ENCODE results near the gene INHA. TPM values are rescaled to one million over a fixed set of nuclear protein-coding genes. Genes with fewer than 3 reads are reported as not detected.
A peak's percentile ranks its signal among the peaks of the same experiment; 100 is the strongest.

INHA gene
- total RNA-seq, 8 experiments from 2014 or later = 0.28 to 2.3 (median 1.3) TPM

- no peak overlapping the region for H3K4me3 ChIP-seq
- ATAC-seq (replicated peaks in 6 of 8) = no peak
- no peak overlapping the region for H3K27ac ChIP-seq
- H3K4me1 ChIP-seq (replicated peaks in 1 of 2) = peaks cover 5 to 14% of the 10 kb centered on the region in 2 donors
- in situ Hi-C loops (cut with MboI; ENCODE audit: low pct_unique_long_range_greater_than_20kb in 2 of 9, low sequenced_read_pairs in 9 of 9, unreplicated experiment in 9 of 9) = no loop called here
- WGBS, 10 experiments = 80 to 94% (median 83%) methylated on average over 2 to 7 of the region's 15 CpGs; no CpG with 5 or more reads in 7 of the 10 experiments
These were observed 17.8 kb upstream of the INHA start for GRCh38 chr2:219554350-219554749.

GRCh38 chr2:219555956-219556355 is 16.2 kb upstream of the INHA start:
- Histone ChIP-seq H3K4me1 (replicated peaks in 1 of 2) (peaks cover 5 to 14% of the 10 kb centered on the region in 2 donors), H3K27ac (no peak overlapping the region), H3K4me3 (no peak overlapping the region)
- 91% methylated on average over 4 of the region's 20 CpGs; no CpG with 5 or more reads in 9 of the 10 experiments for WGBS, 10 experiments
- in situ Hi-C loops (cut with MboI; ENCODE audit: low pct_unique_long_range_greater_than_20kb in 2 of 9, low sequenced_read_pairs in 9 of 9, unreplicated experiment in 9 of 9) = no loop called here
- ATAC-seq (replicated peaks in 6 of 8) = no peak

DNA sequence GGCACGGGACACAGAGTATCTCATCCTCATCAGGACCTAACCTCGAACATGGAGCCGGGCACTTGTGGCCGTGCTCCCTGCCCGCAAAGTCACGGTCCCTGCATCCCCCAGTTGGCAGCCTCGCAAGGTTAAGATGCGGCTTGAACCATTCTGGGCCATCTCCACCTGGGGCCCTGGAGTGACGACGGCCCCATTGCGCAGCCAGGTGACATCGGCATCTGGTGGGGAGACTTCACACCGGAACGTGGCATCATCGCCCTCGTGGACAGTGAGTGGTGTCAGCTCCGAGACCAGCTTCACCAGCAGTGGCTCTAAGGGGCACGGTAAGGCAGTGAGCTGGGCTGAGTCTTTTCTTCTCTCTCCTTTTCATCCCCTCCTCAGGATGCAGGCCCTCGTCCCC is 15.7 kb upstream of the INHA start:
- no peak overlapping the region for H3K27ac ChIP-seq
- H3K4me1 ChIP-seq (replicated peaks in 1 of 2) = peaks cover 5 to 12% of the 10 kb centered on the region in 2 donors
- no peak for ATAC-seq (replicated peaks in 6 of 8)
- WGBS, 10 experiments = 17 to 92% (median 67%) methylated on average over 1 to 8 of the region's 19 CpGs; no CpG with 5 or more reads in 5 of the 10 experiments
- no peak overlapping the region for H3K4me3 ChIP-seq
- in situ Hi-C loops (cut with MboI; ENCODE audit: low pct_unique_long_range_greater_than_20kb in 2 of 9, low sequenced_read_pairs in 9 of 9, unreplicated experiment in 9 of 9) = no loop called here

DNA sequence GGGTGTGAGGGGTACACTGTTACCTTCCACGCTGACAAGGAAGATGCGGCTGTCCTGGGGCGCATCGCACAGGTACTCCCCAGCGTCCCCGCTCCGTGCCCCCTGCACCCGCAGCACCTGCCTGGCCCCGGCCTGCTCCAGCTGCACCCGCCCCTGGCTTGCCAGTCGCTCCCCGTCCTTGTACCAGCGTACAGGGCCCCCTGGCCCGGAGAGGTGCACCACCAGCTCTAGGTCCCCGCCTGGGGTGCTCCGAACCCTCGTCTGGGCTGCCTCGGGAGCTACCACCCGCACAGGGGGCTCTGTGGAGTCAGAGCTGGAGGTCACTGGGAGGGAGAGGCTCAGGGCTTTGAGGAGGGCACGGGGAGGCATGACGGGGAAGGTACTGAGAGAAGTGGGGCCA is 14.8 kb upstream of the INHA start:
- in situ Hi-C loops (cut with MboI; ENCODE audit: low pct_unique_long_range_greater_than_20kb in 2 of 9, low sequenced_read_pairs in 9 of 9, unreplicated experiment in 9 of 9) = no loop called here
- Histone ChIP-seq H3K4me3 (no peak overlapping the region), H3K27ac (no peak overlapping the region), H3K4me1 (replicated peaks in 1 of 2) (peaks cover 5% of the 10 kb centered on the region in 2 donors)
- WGBS, 10 experiments = no CpG with 5 or more reads among the region's 21 CpGs
- no peak for ATAC-seq (replicated peaks in 6 of 8)

DNA sequence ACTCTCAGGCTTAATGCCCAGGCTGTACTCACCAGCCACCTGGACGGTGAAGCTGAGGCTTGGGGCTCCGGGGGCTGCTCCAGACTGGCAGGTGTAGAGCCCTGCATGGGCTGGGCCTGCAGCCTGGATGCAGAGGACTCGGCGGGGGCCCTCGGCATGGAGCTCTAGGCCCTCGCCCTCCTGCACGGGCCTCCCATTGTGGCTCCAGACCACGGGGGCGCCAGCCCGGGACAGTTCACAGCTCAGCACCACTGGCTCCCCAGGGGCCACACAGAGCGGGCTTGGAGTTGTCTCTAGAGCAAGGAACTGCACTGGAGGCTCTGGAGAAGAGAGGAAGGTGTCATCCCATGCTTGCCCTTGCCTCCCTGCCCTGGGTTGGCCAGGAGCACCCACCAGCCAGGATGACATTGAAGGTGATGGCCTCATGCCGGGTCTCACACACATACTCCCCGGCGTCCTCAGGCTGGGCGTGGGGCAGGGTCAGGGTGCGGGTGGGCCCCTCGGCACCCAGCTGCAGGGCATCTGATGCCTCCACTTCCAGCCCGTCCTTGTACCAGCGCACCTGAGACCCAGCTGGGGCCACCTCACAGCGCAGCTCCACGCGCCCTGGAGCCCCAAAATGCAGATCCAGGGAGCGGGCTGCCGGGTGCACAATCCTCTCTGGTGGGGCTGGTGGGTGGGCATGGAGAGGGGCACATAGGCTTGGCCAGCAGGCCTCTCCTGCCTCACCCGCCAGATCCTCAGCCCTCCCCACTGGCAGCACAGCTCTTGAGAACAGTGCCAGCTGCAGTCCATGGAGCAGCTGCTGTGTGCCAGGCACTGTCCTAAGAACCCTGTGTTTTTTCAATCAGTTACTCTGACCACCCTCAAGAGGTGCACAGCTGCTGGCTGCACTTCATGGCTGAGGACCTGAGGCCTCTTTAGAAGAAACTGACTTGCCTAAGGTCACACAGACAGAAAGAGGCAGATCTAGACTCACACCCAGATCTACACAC is 14.0 kb upstream of the INHA start:
- WGBS, 10 experiments = 87 to 100% (median 95%) methylated on average over 1 to 8 of the region's 25 CpGs; no CpG with 5 or more reads in 6 of the 10 experiments
- Histone ChIP-seq H3K27ac (no peak overlapping the region), H3K4me3 (no peak overlapping the region), H3K4me1 (replicated peaks in 1 of 2) (peaks cover 4% of the 10 kb centered on the region in 2 donors)
- ATAC-seq (replicated peaks in 6 of 8) = no peak
- in situ Hi-C loops (cut with MboI; ENCODE audit: low pct_unique_long_range_greater_than_20kb in 2 of 9, low sequenced_read_pairs in 9 of 9, unreplicated experiment in 9 of 9) = no loop called here

DNA sequence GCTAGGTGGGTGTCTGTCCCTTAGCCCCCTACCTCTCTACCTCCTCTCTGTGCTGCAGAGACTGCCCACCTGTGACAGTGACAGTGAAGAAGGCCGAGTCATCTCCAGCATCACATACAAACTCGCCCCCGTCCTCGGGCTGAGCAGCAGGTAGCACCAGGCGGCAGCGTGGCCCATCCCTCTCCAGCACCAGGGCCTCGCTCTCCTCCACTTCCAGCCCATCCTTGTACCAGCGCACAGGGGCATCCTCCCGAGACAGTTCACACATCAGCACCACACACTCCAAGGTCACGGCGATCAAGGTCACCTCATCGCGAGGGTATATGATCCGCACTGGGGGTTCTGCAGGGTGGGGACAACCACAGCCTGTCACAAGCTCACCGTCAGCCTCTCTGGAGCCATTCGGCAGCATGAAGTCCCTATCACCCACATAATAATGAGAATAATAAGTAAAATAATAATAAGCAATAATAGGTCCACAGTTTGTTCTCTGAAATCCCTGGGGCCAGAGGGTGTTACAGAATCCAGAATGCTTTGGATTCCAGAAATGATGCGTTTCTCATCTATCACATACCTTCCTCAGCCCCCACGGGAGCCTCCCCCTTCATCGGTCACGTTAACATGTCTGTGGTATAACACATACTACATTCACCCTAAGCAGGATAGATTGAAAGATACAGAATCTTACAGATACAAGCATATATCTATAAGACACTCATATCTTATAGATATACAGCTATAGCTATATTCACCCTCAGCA is 12.8 kb upstream of the INHA start:
- Histone ChIP-seq H3K27ac (no peak overlapping the region), H3K4me1 (replicated peaks in 1 of 2) (no peaks in the 10 kb centered on the region), H3K4me3 (no peak overlapping the region)
- in situ Hi-C loops (cut with MboI; ENCODE audit: low pct_unique_long_range_greater_than_20kb in 2 of 9, low sequenced_read_pairs in 9 of 9, unreplicated experiment in 9 of 9) = no loop called here
- no peak for ATAC-seq (replicated peaks in 6 of 8)
- WGBS, 10 experiments = 18 to 100% (median 80%) methylated on average over 1 to 13 of the region's 20 CpGs; no CpG with 5 or more reads in 3 of the 10 experiments

- Histone ChIP-seq H3K4me1 (replicated peaks in 1 of 2) (no peaks in the 10 kb centered on the region), H3K27ac (no peak overlapping the region), H3K4me3 (no peak overlapping the region)
- ATAC-seq (replicated peaks in 6 of 8) = peak in 4 of 8 experiments; percentile 7 to 51 (median 48)
- in situ Hi-C loops (cut with MboI; ENCODE audit: low pct_unique_long_range_greater_than_20kb in 2 of 9, low sequenced_read_pairs in 9 of 9, unreplicated experiment in 9 of 9) = no loop called here
- WGBS, 10 experiments = 17 to 67% (median 32%) methylated on average over 1 of the region's 8 CpGs; no CpG with 5 or more reads in 4 of the 10 experiments
These were observed 11.8 kb upstream of the INHA start for GRCh38 chr2:219560037-219560892.

- no peak overlapping the region for H3K27ac ChIP-seq
- WGBS, 10 experiments = 63 to 100% (median 80%) methylated on average over 1 to 2 of the region's 3 CpGs; no CpG with 5 or more reads in 7 of the 10 experiments
- ATAC-seq (replicated peaks in 6 of 8) = peak in 1 of 8 experiments; percentile 1
- in situ Hi-C loops (cut with MboI; ENCODE audit: low pct_unique_long_range_greater_than_20kb in 2 of 9, low sequenced_read_pairs in 9 of 9, unreplicated experiment in 9 of 9) = no loop called here
- H3K4me3 ChIP-seq = no peak overlapping the region
- no peaks in the 10 kb centered on the region for H3K4me1 ChIP-seq (replicated peaks in 1 of 2)
These were observed 11.3 kb upstream of the INHA start for GRCh38 chr2:219560893-219561178.

DNA sequence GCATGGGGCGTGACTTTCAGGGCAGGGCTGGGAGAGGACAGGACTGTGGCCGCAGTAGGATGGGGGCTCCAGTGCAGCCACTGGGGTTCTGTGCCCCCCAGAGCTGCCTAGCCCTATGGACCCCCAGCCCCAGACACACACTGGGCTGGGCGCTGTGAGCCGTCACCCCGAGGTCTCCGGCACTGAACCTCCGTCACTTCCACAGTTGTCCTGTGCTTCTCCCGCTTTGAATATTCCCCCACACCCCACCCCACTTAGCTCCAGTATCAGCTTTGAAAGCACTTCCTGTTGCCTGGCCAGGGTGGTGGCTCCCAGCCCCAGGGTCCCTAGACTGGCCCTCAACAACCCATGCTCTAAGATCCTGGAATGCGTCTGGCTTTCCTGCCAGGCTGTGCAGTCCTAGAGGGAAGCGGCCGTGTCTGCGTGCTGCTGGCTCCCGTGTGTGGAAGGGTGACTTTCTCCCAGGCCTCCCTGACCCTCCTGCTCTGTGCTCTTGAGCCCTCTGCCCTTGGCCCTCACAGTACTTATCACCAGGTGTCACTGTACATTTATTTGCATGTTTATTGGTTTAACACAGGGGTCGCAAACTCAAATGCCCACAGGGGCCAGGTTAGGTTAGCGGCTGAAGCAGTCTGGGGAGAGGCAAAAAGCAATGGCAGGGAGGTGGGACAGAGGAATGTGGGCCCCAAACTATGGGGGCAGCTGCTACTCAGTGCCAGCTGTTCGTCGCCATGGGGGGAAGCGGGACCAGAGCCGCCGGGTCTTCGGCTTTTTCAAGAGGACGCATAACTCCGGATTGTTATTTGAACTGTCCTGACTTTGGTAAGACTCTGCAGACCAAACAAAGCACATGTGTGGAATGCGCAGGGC is 10.7 kb upstream of the INHA start:
- Histone ChIP-seq H3K27ac (no peak overlapping the region), H3K4me1 (replicated peaks in 1 of 2) (no peaks in the 10 kb centered on the region), H3K4me3 (no peak overlapping the region)
- WGBS, 10 experiments = 43 to 80% (median 72%) methylated on average over 1 to 9 of the region's 24 CpGs; no CpG with 5 or more reads in 1 of the 10 experiments
- in situ Hi-C loops (cut with MboI; ENCODE audit: low pct_unique_long_range_greater_than_20kb in 2 of 9, low sequenced_read_pairs in 9 of 9, unreplicated experiment in 9 of 9) = no loop called here
- ATAC-seq (replicated peaks in 6 of 8) = peak in 6 of 8 experiments; percentile 6 to 44 (median 18)

DNA sequence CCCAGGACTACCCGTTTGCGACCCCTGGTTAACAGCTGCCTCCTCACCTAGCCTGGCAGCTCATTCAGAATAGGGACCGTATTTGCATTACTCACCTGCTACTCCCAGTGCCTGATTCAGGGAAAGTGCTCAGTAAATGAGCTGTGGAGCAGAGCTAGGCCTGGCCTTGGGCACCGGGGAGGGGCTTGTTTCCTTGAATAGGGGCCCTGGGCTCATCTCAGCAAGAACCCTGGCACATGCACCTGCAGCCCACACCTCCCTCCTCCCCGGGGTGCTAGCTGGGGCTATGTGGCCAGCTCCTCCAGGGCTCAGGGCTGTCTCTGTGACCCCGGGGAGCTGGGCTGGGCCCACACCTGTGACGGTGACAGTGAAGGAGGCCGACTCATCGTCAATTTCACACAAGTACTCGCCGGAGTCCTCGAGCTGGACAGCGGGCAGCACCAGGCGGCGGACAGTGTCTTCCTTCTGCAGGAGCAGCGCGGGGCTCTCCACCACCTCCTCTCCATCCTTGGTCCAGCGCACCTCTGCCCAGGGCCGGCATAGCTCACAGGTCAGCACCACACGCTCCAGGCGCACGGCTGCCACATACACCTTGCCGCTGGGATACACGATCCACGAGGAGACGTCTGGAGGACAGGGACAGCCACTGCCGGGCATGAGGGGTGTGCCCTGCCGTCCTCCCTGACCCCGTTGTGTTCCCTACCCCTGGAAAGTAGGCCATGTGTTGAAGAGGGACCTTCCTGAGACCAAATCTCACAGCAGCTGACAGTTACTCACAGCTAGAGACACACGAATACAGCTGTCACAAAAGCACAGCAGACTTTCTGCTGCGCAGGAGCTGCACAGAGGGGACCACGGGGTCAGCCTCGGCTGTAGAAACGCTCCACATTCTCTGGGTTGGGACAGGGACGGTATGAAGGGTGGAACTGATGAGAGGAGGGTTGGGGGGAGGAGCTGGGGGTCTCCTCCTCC is 9.8 kb upstream of the INHA start:
- Histone ChIP-seq H3K27ac (no peak overlapping the region), H3K4me1 (replicated peaks in 1 of 2) (no peaks in the 10 kb centered on the region), H3K4me3 (no peak overlapping the region)
- ATAC-seq (replicated peaks in 6 of 8) = peak in 1 of 8 experiments; percentile 6
- 20 to 83% (median 58%) methylated on average over 1 to 7 of the region's 35 CpGs for WGBS, 10 experiments
- in situ Hi-C loops (cut with MboI; ENCODE audit: low pct_unique_long_range_greater_than_20kb in 2 of 9, low sequenced_read_pairs in 9 of 9, unreplicated experiment in 9 of 9) = no loop called here

DNA sequence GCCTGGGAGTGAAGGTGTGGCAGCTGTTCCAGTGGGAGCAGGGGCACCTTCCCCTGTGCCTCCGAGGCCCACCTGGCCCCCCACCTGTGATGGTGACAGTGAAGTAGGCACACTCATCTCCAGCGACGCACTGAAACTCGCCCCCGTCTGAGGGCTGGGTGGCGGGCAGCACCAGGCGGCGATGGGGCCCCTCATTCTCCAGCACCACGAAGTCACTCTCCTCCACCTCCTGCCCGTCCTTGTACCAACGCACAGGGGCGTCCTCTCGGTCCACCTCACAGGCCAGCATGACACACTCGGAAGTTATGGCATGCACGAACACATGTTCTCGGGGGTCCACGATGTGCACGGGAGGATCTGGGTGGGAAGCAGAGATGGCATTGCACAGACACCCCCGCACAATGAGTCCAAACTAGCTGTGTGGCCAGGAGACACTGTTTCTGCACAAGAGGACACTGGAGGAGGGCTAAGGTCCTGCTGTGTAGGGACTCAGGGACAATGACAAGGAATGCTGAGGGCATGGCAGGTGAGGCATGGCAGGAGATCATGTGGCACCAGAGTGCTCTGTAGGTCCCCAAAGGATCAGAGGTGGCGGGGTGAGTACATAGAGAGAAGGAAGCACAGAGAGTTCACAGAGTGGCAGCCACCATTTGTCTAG is 8.7 kb upstream of the INHA start:
- Histone ChIP-seq H3K4me1 (replicated peaks in 1 of 2) (no peaks in the 10 kb centered on the region), H3K4me3 (no peak overlapping the region), H3K27ac (no peak overlapping the region)
- WGBS, 10 experiments = 69 to 100% (median 90%) methylated on average over 1 to 6 of the region's 20 CpGs; no CpG with 5 or more reads in 5 of the 10 experiments
- ATAC-seq (replicated peaks in 6 of 8) = no peak
- in situ Hi-C loops (cut with MboI; ENCODE audit: low pct_unique_long_range_greater_than_20kb in 2 of 9, low sequenced_read_pairs in 9 of 9, unreplicated experiment in 9 of 9) = no loop called here

Data from motor neuron (in vitro differentiated cells).